CD4-positive, CD25-positive, alpha-beta regulatory T cell (primary cell): ENCODE results near the gene TTC7B. TPM values are rescaled to one million over a fixed set of nuclear protein-coding genes. Genes with fewer than 3 reads are reported as not detected.
A peak's percentile ranks its signal among the peaks of the same experiment; 100 is the strongest.

Experiments
- ATAC-seq, 2 donors: fragments of 150-1000 bp; cut with Tn5 transposase; one replicate each; pipeline ENCODE4 v1.10.0; 2021; ENCODE audit warnings: low read depth in 2 of 2, moderate number of reproducible peaks in 2 of 2, moderate library complexity in 1 of 2
- DNase-seq, 3 donors: peaks; one replicate each; pipeline versions ENCODE4 v3.0.0 to v3.0.0-alpha.2; 2012 to 2022; ENCODE audit warnings: mixed read lengths in 1 of 3
- H3K27ac ChIP-seq: one replicate; pipeline ENCODE4 v1.7.0; 2013; ENCODE audit warnings: mild to moderate bottlenecking, low read length; ENCODE audit not compliant: insufficient read depth, poor library complexity, severe bottlenecking
- H3K27me3 ChIP-seq: one replicate; pipeline ENCODE4 v1.7.0; 2013; ENCODE audit warnings: low read length; ENCODE audit not compliant: control insufficient read depth, insufficient read depth
- H3K36me3 ChIP-seq: one replicate; pipeline ENCODE4 v1.7.0; 2013; ENCODE audit warnings: mild to moderate bottlenecking, low read length, moderate library complexity; ENCODE audit not compliant: control insufficient read depth, insufficient read depth
- H3K4me1 ChIP-seq: 2 replicates; pipeline ENCODE4 v1.7.0; 2013; ENCODE audit warnings: mild to moderate bottlenecking, low read length; ENCODE audit not compliant: insufficient read depth, control insufficient read depth, poor library complexity, severe bottlenecking
- H3K4me3 ChIP-seq: one replicate; pipeline ENCODE4 v1.7.0; 2013; ENCODE audit warnings: low read depth, mild to moderate bottlenecking, low read length, moderate library complexity
- H3K9me3 ChIP-seq, 2 experiments: 1 replicate in 1 of 2; 2 replicates in 1 of 2; pipeline ENCODE4 v1.7.0; 2013; ENCODE audit warnings: low read length in 2 of 2, mild to moderate bottlenecking in 1 of 2, moderate library complexity in 1 of 2; ENCODE audit not compliant: control insufficient read depth in 2 of 2
- H3K27ac Mint-ChIP-seq, 3 donors: one replicate each; pipeline ENCODE4 v1.8.0; 2020 to 2022; ENCODE audit warnings: mild to moderate bottlenecking in 3 of 3, mixed read lengths in 3 of 3, moderate library complexity in 2 of 3
- H3K27me3 Mint-ChIP-seq: one replicate; pipeline ENCODE4 v1.8.0; 2022; ENCODE audit warnings: mild to moderate bottlenecking, mixed read lengths
- H3K36me3 Mint-ChIP-seq: one replicate; pipeline ENCODE4 v1.8.0; 2020; ENCODE audit warnings: mixed read lengths
- H3K4me1 Mint-ChIP-seq, 4 donors: one replicate each; pipeline ENCODE4 v1.8.0; 2020 to 2022; ENCODE audit warnings: mixed read lengths in 4 of 4, mild to moderate bottlenecking in 1 of 4
- H3K4me3 Mint-ChIP-seq, 4 donors: one replicate each; pipeline ENCODE4 v1.8.0; 2020 to 2022; ENCODE audit warnings: mild to moderate bottlenecking in 4 of 4, mixed read lengths in 4 of 4, moderate library complexity in 3 of 4
- H3K9me3 Mint-ChIP-seq, 7 donors: one replicate each; pipeline ENCODE4 v1.8.0; 2020 to 2022; ENCODE audit warnings: mixed read lengths in 7 of 7, mild to moderate bottlenecking in 3 of 7, moderate library complexity in 2 of 7
- polyA plus RNA-seq, 4 donors: library from polyadenylated mRNA; unstranded; fragments of 300-500 nt; fragmentation: Illumina TruSeq; gene quantifications; one replicate each; pipeline ENCODE4 v1.2.3, GENCODE V29; 2021
- total RNA-seq: library from RNA; stranded (reverse); gene quantifications from one replicate; pipeline ENCODE4 v1.2.3, GENCODE V29; 2022

Gene TTC7B
- total and polyA plus RNA-seq, 5 donors from 2014 or later: 0.88 to 7.8 (median 1.0) TPM

DNA sequence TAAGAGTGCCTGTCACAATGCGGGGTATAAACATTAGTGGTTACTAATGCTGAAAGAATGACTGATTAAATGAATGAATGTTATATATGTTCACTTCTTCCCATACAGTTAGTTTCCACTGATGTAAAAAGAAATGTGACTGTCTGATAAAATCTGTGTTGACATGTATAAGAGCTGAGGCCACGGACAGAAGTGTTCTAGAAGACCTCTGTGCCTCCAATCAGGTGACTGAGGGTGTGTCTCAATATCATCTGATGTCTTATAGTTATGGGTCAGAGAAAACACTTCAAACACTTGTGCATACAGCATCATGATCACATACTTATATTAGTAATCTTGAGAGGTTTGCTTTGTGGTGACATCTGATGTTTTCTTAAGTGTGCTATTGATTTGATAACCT, 183.4 kb downstream of the TTC7B start:
- ATAC-seq: no peak
- H3K27ac ChIP-seq: no peak overlapping the region

DNA sequence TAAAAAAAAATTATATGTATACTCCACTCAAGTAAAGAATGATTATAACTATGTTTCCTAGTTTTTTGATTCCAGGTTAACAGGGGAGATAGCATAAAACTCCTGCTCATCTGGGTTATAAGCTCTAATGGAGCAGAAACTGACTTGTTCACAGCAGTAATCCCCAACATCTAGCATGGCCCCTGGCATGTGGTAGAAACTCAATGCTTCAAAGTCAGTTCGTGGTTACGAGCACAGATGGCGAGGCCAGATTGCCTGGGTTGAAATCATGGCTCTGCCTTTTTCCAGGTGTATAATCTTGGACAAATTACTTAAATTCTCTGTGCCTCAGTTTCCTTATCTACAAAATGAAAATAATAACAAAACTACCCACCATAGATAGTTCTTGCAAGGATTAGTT, 183.8 kb downstream of the TTC7B start:
- Histone ChIP-seq H3K4me3 (no peak overlapping the region), H3K4me1 (no peaks in the 10 kb centered on the region), H3K27ac (no peak overlapping the region), H3K36me3 (no peaks in the 10 kb centered on the region), H3K27me3 (no peaks in the 10 kb centered on the region), H3K9me3 (no peaks in the 10 kb centered on the region)
- Mint-ChIP-seq H3K4me1 (peaks cover 0 to 2% (median 0%) of the 10 kb centered on the region in 4 donors), H3K4me3 (no peak overlapping the region), H3K9me3 (no peaks in the 10 kb centered on the region), H3K36me3 (no peaks in the 10 kb centered on the region), H3K27me3 (no peaks in the 10 kb centered on the region), H3K27ac (no peak overlapping the region)
- DNase-seq: no peak
- ATAC-seq: no peak

More for the DNA sequence above, 183.4 kb downstream of the TTC7B start:
- DNase-seq: peak in 1 of 3 donors; percentile 8
- no peak overlapping the region for H3K27ac Mint-ChIP-seq
- no peaks in the 10 kb centered on the region for H3K9me3 Mint-ChIP-seq
- H3K9me3 ChIP-seq: no peaks in the 10 kb centered on the region
- H3K36me3 ChIP-seq: no peaks in the 10 kb centered on the region
- no peaks in the 10 kb centered on the region for H3K27me3 Mint-ChIP-seq
- no peak overlapping the region for H3K4me3 Mint-ChIP-seq
- H3K27me3 ChIP-seq: no peaks in the 10 kb centered on the region
- H3K4me1 ChIP-seq: no peaks in the 10 kb centered on the region
- peaks cover 0 to 2% (median 0%) of the 10 kb centered on the region in 4 donors for H3K4me1 Mint-ChIP-seq
- no peak overlapping the region for H3K4me3 ChIP-seq
- H3K36me3 Mint-ChIP-seq: no peaks in the 10 kb centered on the region

DNA sequence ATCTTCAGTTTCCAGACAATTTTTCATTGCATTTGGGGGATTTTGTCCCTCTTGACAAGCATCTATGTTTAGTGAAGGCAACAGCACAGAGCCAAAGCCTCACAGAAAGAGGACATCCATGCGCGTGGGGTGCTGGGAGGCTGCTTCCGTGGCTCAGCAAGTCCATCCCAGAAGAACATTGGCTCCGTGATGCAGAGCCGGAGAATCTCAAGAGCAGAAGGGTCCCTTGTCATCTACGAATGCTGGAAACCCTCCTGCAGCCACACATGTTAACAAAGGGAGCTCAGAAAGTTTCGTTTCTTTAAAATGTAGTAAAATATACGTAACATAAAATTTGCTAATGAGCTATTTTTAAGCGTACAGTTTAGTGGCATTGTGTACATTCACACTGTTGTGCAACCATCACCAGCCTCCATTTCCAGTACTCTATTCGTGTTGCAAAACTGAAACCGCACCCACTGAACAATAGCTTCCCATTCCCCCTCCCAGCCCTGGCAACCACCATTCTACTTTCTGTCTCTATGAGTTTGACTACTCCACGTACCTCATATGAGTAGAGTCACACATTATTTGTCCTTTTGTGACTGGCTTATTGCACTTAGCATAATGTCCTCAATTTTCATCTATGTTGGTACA, 185.9 kb downstream of the TTC7B start:
- Histone ChIP-seq H3K36me3 (no peaks in the 10 kb centered on the region), H3K4me3 (no peak overlapping the region), H3K27me3 (no peaks in the 10 kb centered on the region), H3K27ac (no peak overlapping the region), H3K9me3 (no peaks in the 10 kb centered on the region), H3K4me1 (no peaks in the 10 kb centered on the region)
- H3K9me3 Mint-ChIP-seq: no peaks in the 10 kb centered on the region
- H3K4me1 Mint-ChIP-seq: peaks cover 0 to 2% (median 0%) of the 10 kb centered on the region in 4 donors
- no peak overlapping the region for H3K4me3 Mint-ChIP-seq
- H3K27me3 Mint-ChIP-seq: no peaks in the 10 kb centered on the region
- DNase-seq (no peak), ATAC-seq (no peak)
- no peak overlapping the region for H3K27ac Mint-ChIP-seq
- H3K36me3 Mint-ChIP-seq: no peaks in the 10 kb centered on the region

DNA sequence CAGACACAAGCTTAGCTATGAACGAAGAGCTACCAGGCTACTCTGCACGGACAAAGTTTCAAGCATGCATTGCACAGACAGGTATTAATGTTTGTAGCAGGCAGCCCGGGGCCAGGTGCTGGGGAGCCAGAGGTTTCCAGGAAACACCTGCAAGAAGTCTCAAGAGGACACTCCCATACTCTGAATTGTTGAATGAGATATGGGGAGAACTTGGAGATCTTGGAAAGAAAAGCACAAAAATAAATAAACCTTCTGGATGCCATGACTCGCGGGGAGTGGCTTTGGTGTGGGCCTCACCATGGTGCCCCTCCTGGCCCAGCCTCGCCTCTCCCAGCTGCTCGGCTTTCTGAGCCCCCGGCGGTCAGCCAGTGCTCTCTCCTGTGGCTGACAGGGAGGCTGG, 186.8 kb downstream of the TTC7B start:
- no peaks in the 10 kb centered on the region for H3K4me1 ChIP-seq
- H3K27me3 Mint-ChIP-seq: no peaks in the 10 kb centered on the region
- no peak for ATAC-seq

DNA sequence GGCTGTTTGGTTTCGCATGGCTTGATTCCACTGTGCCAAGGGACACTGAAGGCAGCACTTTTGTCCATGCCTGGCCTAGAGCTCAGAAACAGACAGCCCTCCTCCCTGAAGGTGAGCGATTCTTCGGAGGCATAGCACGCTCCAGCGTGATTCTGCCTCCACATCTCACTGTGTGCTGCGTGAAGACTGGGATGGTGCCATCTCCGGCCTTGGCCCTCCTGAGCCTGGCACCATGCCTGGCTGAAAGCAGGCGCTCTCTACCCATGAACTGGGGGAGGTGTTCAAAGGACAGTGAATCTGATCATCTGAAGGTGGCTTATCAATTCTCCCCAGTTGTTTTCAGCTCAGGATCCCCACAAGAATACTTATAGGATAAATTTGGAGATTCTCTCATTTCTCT, 187.4 kb downstream of the TTC7B start:
- Mint-ChIP-seq H3K36me3 (no peaks in the 10 kb centered on the region), H3K27ac (no peak overlapping the region), H3K4me1 (peaks cover 0 to 2% (median 0%) of the 10 kb centered on the region in 4 donors), H3K27me3 (no peaks in the 10 kb centered on the region), H3K9me3 (no peaks in the 10 kb centered on the region), H3K4me3 (no peak overlapping the region)
- DNase-seq: no peak
- ATAC-seq: no peak
- Histone ChIP-seq H3K9me3 (no peaks in the 10 kb centered on the region), H3K27ac (no peak overlapping the region), H3K27me3 (no peaks in the 10 kb centered on the region), H3K4me3 (no peak overlapping the region), H3K36me3 (no peaks in the 10 kb centered on the region), H3K4me1 (no peaks in the 10 kb centered on the region)

More for the DNA sequence above, 186.8 kb downstream of the TTC7B start:
- Histone ChIP-seq H3K36me3 (no peaks in the 10 kb centered on the region), H3K4me3 (no peak overlapping the region), H3K9me3 (no peaks in the 10 kb centered on the region), H3K27me3 (no peaks in the 10 kb centered on the region), H3K27ac (no peak overlapping the region)
- H3K27ac Mint-ChIP-seq: no peak overlapping the region
- H3K36me3 Mint-ChIP-seq: no peaks in the 10 kb centered on the region
- no peak for DNase-seq
- H3K4me3 Mint-ChIP-seq: no peak overlapping the region
- peaks cover 0 to 2% (median 0%) of the 10 kb centered on the region in 4 donors for H3K4me1 Mint-ChIP-seq
- no peaks in the 10 kb centered on the region for H3K9me3 Mint-ChIP-seq

DNA sequence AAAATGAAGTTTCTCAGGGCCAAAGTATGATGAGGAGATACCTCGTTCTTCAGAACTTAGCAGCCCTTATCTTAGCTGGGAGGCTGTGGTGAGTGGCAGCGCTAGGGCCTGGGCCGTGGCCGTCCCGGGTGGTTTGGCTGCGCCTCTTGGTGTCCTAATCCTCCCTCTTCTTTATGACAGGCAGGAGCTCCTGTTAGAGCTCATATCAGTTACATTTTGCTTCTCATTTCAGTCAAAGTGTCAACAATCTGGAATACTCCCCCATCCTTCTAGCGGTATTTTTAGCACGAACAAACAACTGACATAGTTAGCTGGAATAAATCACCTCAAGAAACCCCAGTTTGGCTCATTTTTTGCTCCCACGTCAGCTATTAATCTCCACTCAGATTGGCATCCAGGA, 188.8 kb downstream of the TTC7B start:
- Histone ChIP-seq H3K27ac (no peak overlapping the region), H3K36me3 (no peaks in the 10 kb centered on the region), H3K4me3 (no peak overlapping the region), H3K4me1 (no peaks in the 10 kb centered on the region), H3K9me3 (no peaks in the 10 kb centered on the region), H3K27me3 (no peaks in the 10 kb centered on the region)
- H3K4me1 Mint-ChIP-seq: peaks cover 0 to 2% (median 0%) of the 10 kb centered on the region in 4 donors
- H3K27ac Mint-ChIP-seq: no peak overlapping the region
- no peaks in the 10 kb centered on the region for H3K9me3 Mint-ChIP-seq
- H3K4me3 Mint-ChIP-seq: no peak overlapping the region
- ATAC-seq: no peak
- H3K27me3 Mint-ChIP-seq: no peaks in the 10 kb centered on the region
- DNase-seq: no peak
- H3K36me3 Mint-ChIP-seq: no peaks in the 10 kb centered on the region

DNA sequence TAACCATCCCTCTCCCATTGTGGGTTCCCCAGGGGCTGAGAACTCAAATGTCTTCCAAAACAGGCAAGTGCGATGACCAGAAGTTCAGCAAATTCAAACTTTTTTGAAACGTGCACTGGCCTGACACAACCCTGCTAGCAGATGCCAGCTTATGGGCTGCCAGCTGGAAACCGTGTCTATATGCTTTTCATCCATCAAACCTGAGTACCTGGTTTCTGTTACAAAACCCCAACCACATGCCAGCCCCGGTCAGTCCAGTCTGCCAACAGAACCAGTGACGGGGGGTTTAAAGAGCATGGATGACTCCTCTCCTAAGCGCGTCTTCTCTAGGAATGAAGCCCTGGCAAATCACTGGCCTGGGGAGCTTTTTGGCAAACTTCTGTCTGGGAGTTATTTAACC, 189.7 kb downstream of the TTC7B start:
- Histone ChIP-seq H3K36me3 (no peaks in the 10 kb centered on the region), H3K9me3 (no peaks in the 10 kb centered on the region), H3K27me3 (no peaks in the 10 kb centered on the region), H3K4me1 (no peaks in the 10 kb centered on the region), H3K4me3 (no peak overlapping the region), H3K27ac (no peak overlapping the region)
- no peaks in the 10 kb centered on the region for H3K27me3 Mint-ChIP-seq
- no peak for DNase-seq
- no peak overlapping the region for H3K27ac Mint-ChIP-seq
- no peak overlapping the region for H3K4me3 Mint-ChIP-seq
- H3K36me3 Mint-ChIP-seq: no peaks in the 10 kb centered on the region
- peaks cover 0 to 2% (median 0%) of the 10 kb centered on the region in 7 donors for H3K9me3 Mint-ChIP-seq
- no peak for ATAC-seq
- H3K4me1 Mint-ChIP-seq: no peaks in the 10 kb centered on the region

DNA sequence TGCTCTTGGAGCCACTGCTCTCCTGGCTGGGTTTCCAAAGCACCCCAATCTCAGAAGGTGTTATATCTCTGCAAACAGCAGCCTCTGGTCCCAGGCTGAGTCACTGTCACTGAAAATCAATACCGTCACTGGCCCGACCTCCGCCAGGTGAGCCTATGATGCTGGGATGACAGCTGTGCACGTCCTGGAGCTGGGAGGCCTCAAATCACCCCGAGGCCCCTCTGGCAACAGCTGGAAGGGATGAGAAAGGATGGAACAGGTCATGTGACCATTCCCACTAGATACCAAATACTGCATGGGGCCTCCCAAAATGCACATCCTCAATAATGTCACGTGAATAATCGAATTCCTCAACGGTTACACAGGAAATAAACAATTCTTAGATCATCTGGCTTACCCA, 190.8 kb downstream of the TTC7B start:
- H3K4me3 Mint-ChIP-seq: no peak overlapping the region
- Histone ChIP-seq H3K36me3 (no peaks in the 10 kb centered on the region), H3K27ac (no peak overlapping the region), H3K9me3 (no peaks in the 10 kb centered on the region), H3K27me3 (no peaks in the 10 kb centered on the region), H3K4me1 (no peaks in the 10 kb centered on the region), H3K4me3 (no peak overlapping the region)
- H3K36me3 Mint-ChIP-seq: no peaks in the 10 kb centered on the region
- no peak overlapping the region for H3K27ac Mint-ChIP-seq
- H3K27me3 Mint-ChIP-seq: no peaks in the 10 kb centered on the region
- no peak for ATAC-seq
- H3K4me1 Mint-ChIP-seq: no peaks in the 10 kb centered on the region
- H3K9me3 Mint-ChIP-seq: peaks cover 0 to 2% (median 0%) of the 10 kb centered on the region in 7 donors
- DNase-seq: no peak
